HG03064 (cell line): ENCODE results near the gene C11orf68.

ENCODE experiments used
- ATAC-seq: cut with Tn5 transposase; IDR thresholded peaks from one replicate; pipeline ENCODE4 v1.9.1; 2021; ENCODE audit warnings: low read depth; ENCODE audit not compliant: unreplicated experiment

C11orf68 gene

GRCh38 chr11:65873318-65874156 lies 45.3 kb downstream of the C11orf68 start:
- peak; percentile 55 for ATAC-seq

- no peak for ATAC-seq
These were observed 46.1 kb downstream of the C11orf68 start, which contains the start of gene EFEMP2 for GRCh38 chr11:65872586-65873317. EFEMP2 (minus strand) TSS chr11:65872800; CDS start chr11:65872354, 446 bp downstream.

- ATAC-seq: no peak
These were observed 46.9 kb downstream of the C11orf68 start for GRCh38 chr11:65871811-65872548.

- no peak for ATAC-seq
These were observed 47.9 kb downstream of the C11orf68 start for GRCh38 chr11:65870706-65871681.

GRCh38 chr11:65870307-65870658 lies 48.6 kb downstream of the C11orf68 start:
- no peak for ATAC-seq

GRCh38 chr11:65869643-65870306 lies 49.1 kb downstream of the C11orf68 start:
- ATAC-seq: no peak

GRCh38 chr11:65868907-65869306 lies 50.0 kb downstream of the C11orf68 start:
- no peak for ATAC-seq

- ATAC-seq: no peak
These were observed 50.7 kb downstream of the C11orf68 start for GRCh38 chr11:65868076-65868667.

- ATAC-seq: no peak
These were observed 51.4 kb downstream of the C11orf68 start for GRCh38 chr11:65867284-65868071.
